GM12878 (cell line): ENCODE measurements around the gene SPESP1. TPM values are rescaled to one million over a fixed set of nuclear protein-coding genes. Genes with fewer than 3 reads are reported as not detected.

ENCODE experiments used
- ATAC-seq: fragments of 200-7000 bp; cut with Tn5 transposase; 3 replicates; pipeline ENCODE4 v1.9.1; 2020; ENCODE audit warnings: mild to moderate bottlenecking, moderate library complexity
- BruUV-seq: library from RNA; stranded (reverse); fragments of 400-500 nt; replicated peaks from 2 replicates; lab custom pipeline; 2021; lab: Mats Ljungman, UMichigan
- CTCF ChIA-PET: fragments of 300-600 bp; sonication (Branson Sonifier 250); formaldehyde crosslinking; extraction: SDS; loops from one replicate; lab custom pipeline; 2021; ENCODE audit warnings: inconsistent platforms; lab: Yijun Ruan, JAX
- POLR2A ChIA-PET: fragments of 350-600 bp; formaldehyde crosslinking; extraction: SDS; loops from one replicate; lab custom pipeline; 2021; ENCODE audit warnings: inconsistent platforms; lab: Charles Lee
- RAD21 ChIA-PET: fragments of 300-600 bp; sonication (Branson Sonifier 250); formaldehyde crosslinking; loops from one replicate; lab custom pipeline; 2023; ENCODE audit warnings: antibody characterized with exemption; ENCODE audit not compliant: unreplicated experiment; lab: Charles Lee
- SMC1A ChIA-PET: fragments of 300-600 bp; sonication (Branson Sonifier 250); formaldehyde crosslinking; loops from one replicate; lab custom pipeline; 2023; ENCODE audit not compliant: unreplicated experiment, uncharacterized antibody; lab: Charles Lee
- DNase-seq: peaks from one replicate; pipeline ENCODE4 v3.0.0-alpha.2; 2011; ENCODE audit warnings: low read depth, low spot score
- FAIRE-seq: peaks from 3 replicates; lab custom pipeline; 2011; peaks lifted over from hg19 to GRCh38; lab: Jason Lieb, UNC
- H2AFZ ChIP-seq: 2 replicates; pipeline ENCODE4 v1.6.0; 2011; ENCODE audit warnings: low read depth, low read length, control low read depth; ENCODE audit not compliant: control insufficient read depth
- H3K27ac ChIP-seq: 2 replicates; pipeline ENCODE4 v1.5.1; 2011; ENCODE audit warnings: control low read depth; ENCODE audit not compliant: control insufficient read depth, insufficient read depth
- H3K27me3 ChIP-seq, 2 experiments: replicated peaks in 1 of 2; 2 replicates each; pipeline versions ENCODE4 v1.6.0 to v1.6.1; 2011; ENCODE audit warnings: low read length in 1 of 2; ENCODE audit not compliant: control insufficient read depth in 2 of 2, insufficient read depth in 2 of 2
- H3K36me3 ChIP-seq, 2 experiments: 2 replicates each; pipeline ENCODE4 v1.5.1; 2011; ENCODE audit warnings: low read length in 1 of 2; ENCODE audit not compliant: control insufficient read depth in 2 of 2, insufficient read depth in 2 of 2
- H3K4me1 ChIP-seq: 2 replicates; pipeline ENCODE4 v1.6.1; 2011; ENCODE audit warnings: mild to moderate bottlenecking, low read length, moderate library complexity, mixed read lengths; ENCODE audit not compliant: control insufficient read depth, insufficient read depth
- H3K4me2 ChIP-seq: 2 replicates; pipeline ENCODE4 v1.6.0; 2011; ENCODE audit warnings: control low read depth; ENCODE audit not compliant: control insufficient read depth, insufficient read depth
- H3K4me3 ChIP-seq: fragments of 200-600 bp; sonication (generic); 2 replicates; pipeline ENCODE4 v1.5.1; 2016
- H3K79me2 ChIP-seq: 2 replicates; pipeline ENCODE4 v1.6.0; 2011; ENCODE audit warnings: low read length; ENCODE audit not compliant: control insufficient read depth, insufficient read depth
- H3K9ac ChIP-seq: 2 replicates; pipeline ENCODE4 v1.8.0; 2011; ENCODE audit warnings: low read length, control low read depth, mixed read lengths; ENCODE audit not compliant: control insufficient read depth, insufficient read depth
- H3K9me3 ChIP-seq: replicated peaks from 3 replicates; pipeline ENCODE4 v1.5.1; 2011; ENCODE audit warnings: mild to moderate bottlenecking, low read length; ENCODE audit not compliant: control insufficient read depth, insufficient read depth
- H4K20me1 ChIP-seq: 2 replicates; pipeline ENCODE4 v1.6.0; 2011; ENCODE audit not compliant: control insufficient read depth, insufficient read depth
- CHD2 ChIP-seq: IDR thresholded peaks from 2 replicates; pipeline ENCODE4 v1.6.1; 2011; ENCODE audit warnings: low read depth, low read length, improper control_type of control experiment, borderline replicate concordance
- CUX1 ChIP-seq: IDR thresholded peaks from 2 replicates; pipeline ENCODE4 v1.6.1; 2012; ENCODE audit warnings: improper control_type of control experiment, low read depth, low read length; ENCODE audit not compliant: insufficient replicate concordance
- EGR1 ChIP-seq, 2 experiments: IDR thresholded peaks; 1 replicate in 1 of 2; 2 replicates in 1 of 2; pipeline ENCODE4 v1.6.1; 2011 to 2012; ENCODE audit warnings: low read depth in 2 of 2, low read length in 2 of 2, borderline replicate concordance in 1 of 2, mild to moderate bottlenecking in 1 of 2, moderate library complexity in 1 of 2
- FOXK2 ChIP-seq: fragments of 450-650 bp; IDR thresholded peaks from 2 replicates; pipeline ENCODE4 v1.6.1; 2017; ENCODE audit warnings: mild to moderate bottlenecking, moderate library complexity
- IRF3 ChIP-seq: fragments of 450-650 bp; IDR thresholded peaks from 2 replicates; pipeline ENCODE4 v1.6.1; 2014; ENCODE audit warnings: mild to moderate bottlenecking
- JUND ChIP-seq: IDR thresholded peaks from 2 replicates; pipeline ENCODE4 v1.6.1; 2012; ENCODE audit warnings: low read depth, mild to moderate bottlenecking, low read length, improper control_type of control experiment, moderate library complexity
- NFIC ChIP-seq: IDR thresholded peaks from 2 replicates; pipeline ENCODE4 v1.6.1; 2012; ENCODE audit warnings: low read depth, mild to moderate bottlenecking, inconsistent platforms, low read length, moderate library complexity
- PML ChIP-seq: IDR thresholded peaks from 2 replicates; pipeline ENCODE4 v1.6.1; 2012; ENCODE audit warnings: low read length, inconsistent platforms
- POLR2A ChIP-seq: IDR thresholded peaks from 2 replicates; pipeline ENCODE4 v1.6.1; 2011; ENCODE audit warnings: low read depth, mild to moderate bottlenecking, low read length
- PRDM15 ChIP-seq: fragments of 450-650 bp; formaldehyde crosslinking; IDR thresholded peaks from 2 replicates; pipeline ENCODE4 v1.4.0; 2020; ENCODE audit warnings: mild to moderate bottlenecking, moderate library complexity
- SIX5 ChIP-seq: IDR thresholded peaks from 2 replicates; pipeline ENCODE4 v1.6.1; 2011; ENCODE audit warnings: mild to moderate bottlenecking, low read depth, low read length, moderate library complexity; ENCODE audit not compliant: severe bottlenecking
- SREBF1 ChIP-seq: IDR thresholded peaks from 2 replicates; pipeline ENCODE4 v1.6.1; 2012; ENCODE audit warnings: mild to moderate bottlenecking, low read length
- SUZ12 ChIP-seq: fragments of 200-600 bp; sonication (generic); IDR thresholded peaks from one replicate; pipeline ENCODE4 v1.6.1; 2018; ENCODE audit warnings: antibody characterized with exemption, mild to moderate bottlenecking; ENCODE audit not compliant: unreplicated experiment
- TBL1XR1 ChIP-seq: IDR thresholded peaks from 2 replicates; pipeline ENCODE4 v1.6.1; 2012; ENCODE audit warnings: low read depth, low read length, improper control_type of control experiment
- ZNF622 ChIP-seq: fragments of 450-650 bp; IDR thresholded peaks from 2 replicates; pipeline ENCODE4 v1.6.1; 2017; ENCODE audit warnings: mild to moderate bottlenecking, inconsistent platforms
- WGBS: methylation state at CpG from one replicate; pipeline ENCODE4 v1.1.6; 2016; ENCODE audit warnings: low lambda C conversion rate; ENCODE audit not compliant: insufficient replicate concordance, insufficient coverage; ENCODE audit errors: missing lambda C conversion rate; 5-methylcytosine and 5-hydroxymethylcytosine counted together
- in situ Hi-C: fragments of 300-500 bp; cut with MboI; formaldehyde crosslinking; loops from 9 replicates; pipeline ENCODE4 v1.14.3; 2018; ENCODE audit warnings: mixed read lengths
- intact Hi-C: fragments of 100-400 bp; cut with micrococcal nuclease; formaldehyde crosslinking; loops from one replicate; pipeline ENCODE4 v1.14.2; 2022; ENCODE audit not compliant: unreplicated experiment
- polyA plus RNA-seq, 11 experiments: library from polyadenylated mRNA; depleted of rRNA in 4 of 11; unstranded in 6 of 11; stranded (reverse) in 5 of 11; fragments of >200 nt; fragmentation: Nextera tagmentation in 4 of 11; fragmentation: Illumina TruSeq in 1 of 11; extraction: Ambion mirVana in 4 of 11; extraction: Trizol in 1 of 11; gene quantifications; 1 replicate in 1 of 11; 2 replicates in 10 of 11; pipeline versions ENCODE4 v1.2.1 to v1.2.3, GENCODE V29; 2011 to 2016; ENCODE audit warnings: inconsistent platforms in 2 of 11, missing spikeins in 2 of 11, low read depth in 1 of 11
- total RNA-seq, 4 experiments: library from RNA; depleted of rRNA in 3 of 4; stranded (reverse); fragments of >200 nt in 3 of 4; fragmentation: Illumina TruSeq in 1 of 4; extraction: Trizol in 1 of 4; gene quantifications; 2 replicates each; pipeline versions ENCODE4 v1.2.1 to v1.2.3, GENCODE V29; 2013 to 2021

The SPESP1 gene
- total and polyA plus RNA-seq, 10 of the 15 experiments (the other 5 are each of a cell fraction or from before 2014, with no cell fraction given), result not detected

GRCh38 chr15:68989541-68990230, 59.4 kb downstream of the SPESP1 start:
- no peak for FAIRE-seq
- RAD21 ChIA-PET, result no interaction called here
- POLR2A ChIA-PET, result no interaction called here
- DNase-seq, result no peak
- H3K9me3 ChIP-seq, result no peaks in the 10 kb centered on the region
- peaks cover 0 to 1% of the 10 kb centered on the region in 2 experiments; a peak in 3 of 4 replicates for H3K27me3 ChIP-seq
- SMC1A ChIA-PET, result interaction anchor here (0.7 kb wide), 1 partner anchor 36 kb away, joined by 4 read pairs; no protein-coding TSS in a partner anchor
- H3K79me2 ChIP-seq, result no peaks in the 10 kb centered on the region
- WGBS, result 3% methylated on average over 2 of the region's 2 CpGs
- H3K4me1 ChIP-seq, result no peaks in the 10 kb centered on the region
- TF ChIP-seq SIX5 (no peak), ZNF622 (no peak), PML (no peak), FOXK2 (no peak), SUZ12 (no peak), CHD2 (no peak), POLR2A (no peak), PRDM15 (CRISPR knock-in tag) (no peak), CUX1 (no peak), TBL1XR1 (no peak), NFIC (no peak), EGR1 (IDR thresholded peaks at IDR 0.05; ENCODE audit: borderline replicate concordance in 1 of 2, low read depth in 2 of 2, low read length in 2 of 2) (no peak), IRF3 (no peak), JUND (no peak), SREBF1 (no peak)
- TF ChIP-seq, all 136 proteins: peak for 0
- BruUV-seq, result no TSS peak
- no peak for ATAC-seq
- Histone ChIP-seq H3K36me3 (no peaks in the 10 kb centered on the region), H3K9ac (no peak overlapping the region), H2AFZ (no peak overlapping the region), H3K27ac (no peak overlapping the region), H4K20me1 (no peaks in the 10 kb centered on the region), H3K4me3 (no peak overlapping the region), H3K4me2 (no peak overlapping the region)
- in situ Hi-C loops (no loop called here), intact Hi-C loops (no loop called here)
- CTCF ChIA-PET, result no interaction called here
